GM12873 (cell line): ENCODE data around the gene YRDC.

Experiments
- TF ChIP-seq, protein P1 (sequence below): IDR thresholded peaks from 2 replicates; pipeline ENCODE4 v1.5.1; 2012; ENCODE audit warnings: low read depth, mild to moderate bottlenecking, moderate library complexity, low read length, control low read depth; ENCODE audit not compliant: insufficient read depth; ENCODE audit errors: missing control alignments

The YRDC gene

GRCh38 chr1:37821481-37821880, 13.5 kb upstream of the YRDC start:
- TF ChIP-seq, protein P1, sequence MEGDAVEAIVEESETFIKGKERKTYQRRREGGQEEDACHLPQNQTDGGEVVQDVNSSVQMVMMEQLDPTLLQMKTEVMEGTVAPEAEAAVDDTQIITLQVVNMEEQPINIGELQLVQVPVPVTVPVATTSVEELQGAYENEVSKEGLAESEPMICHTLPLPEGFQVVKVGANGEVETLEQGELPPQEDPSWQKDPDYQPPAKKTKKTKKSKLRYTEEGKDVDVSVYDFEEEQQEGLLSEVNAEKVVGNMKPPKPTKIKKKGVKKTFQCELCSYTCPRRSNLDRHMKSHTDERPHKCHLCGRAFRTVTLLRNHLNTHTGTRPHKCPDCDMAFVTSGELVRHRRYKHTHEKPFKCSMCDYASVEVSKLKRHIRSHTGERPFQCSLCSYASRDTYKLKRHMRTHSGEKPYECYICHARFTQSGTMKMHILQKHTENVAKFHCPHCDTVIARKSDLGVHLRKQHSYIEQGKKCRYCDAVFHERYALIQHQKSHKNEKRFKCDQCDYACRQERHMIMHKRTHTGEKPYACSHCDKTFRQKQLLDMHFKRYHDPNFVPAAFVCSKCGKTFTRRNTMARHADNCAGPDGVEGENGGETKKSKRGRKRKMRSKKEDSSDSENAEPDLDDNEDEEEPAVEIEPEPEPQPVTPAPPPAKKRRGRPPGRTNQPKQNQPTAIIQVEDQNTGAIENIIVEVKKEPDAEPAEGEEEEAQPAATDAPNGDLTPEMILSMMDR: no peak

DNA sequence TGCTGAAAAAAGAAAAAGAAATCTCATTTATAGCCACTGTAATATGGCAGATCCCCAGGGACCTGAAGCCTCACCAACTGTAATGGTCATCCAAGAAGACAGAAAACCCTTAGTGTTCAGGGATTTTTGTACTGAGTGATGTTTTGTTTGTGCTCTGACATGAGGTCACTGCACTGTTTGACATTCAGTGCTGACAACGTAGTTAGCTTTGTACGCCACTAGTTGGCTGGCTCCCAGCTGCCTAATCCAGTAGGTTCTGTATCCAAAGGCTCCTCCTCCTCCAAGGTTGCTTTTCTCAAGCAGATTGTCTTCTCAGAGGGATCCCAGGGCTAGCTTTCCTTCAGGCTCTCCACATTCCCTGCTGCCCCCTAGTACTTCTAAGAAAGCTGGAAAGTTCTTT, 9.5 kb upstream of the YRDC start:
- TF ChIP-seq, protein P1: peak; percentile 23

DNA sequence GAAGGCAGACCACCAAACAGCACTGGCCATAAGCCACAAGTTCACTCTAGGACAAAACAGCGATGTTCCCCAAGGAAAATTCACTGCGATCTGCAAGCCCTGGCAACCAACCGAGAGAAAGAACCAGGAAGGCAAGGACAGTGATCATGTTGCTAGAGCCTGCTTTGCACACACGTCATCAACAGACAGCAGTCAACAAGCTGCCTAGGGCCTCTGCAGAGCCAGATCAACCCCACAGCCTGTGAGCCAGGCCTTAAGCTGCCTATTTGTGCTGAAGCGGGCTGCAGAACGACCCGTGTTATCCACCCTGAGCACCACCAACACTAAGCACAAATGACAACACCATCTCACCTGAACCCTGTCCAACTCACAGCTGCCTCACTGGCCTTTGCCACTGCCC, 6.2 kb upstream of the YRDC start:
- TF ChIP-seq, protein P1: no peak

GRCh38 chr1:37813529-37814145, 5.6 kb upstream of the YRDC start:
- TF ChIP-seq, protein P1: no peak

GRCh38 chr1:37811027-37811655, 3.1 kb upstream of the YRDC start:
- TF ChIP-seq, protein P1: peak; percentile 97

DNA sequence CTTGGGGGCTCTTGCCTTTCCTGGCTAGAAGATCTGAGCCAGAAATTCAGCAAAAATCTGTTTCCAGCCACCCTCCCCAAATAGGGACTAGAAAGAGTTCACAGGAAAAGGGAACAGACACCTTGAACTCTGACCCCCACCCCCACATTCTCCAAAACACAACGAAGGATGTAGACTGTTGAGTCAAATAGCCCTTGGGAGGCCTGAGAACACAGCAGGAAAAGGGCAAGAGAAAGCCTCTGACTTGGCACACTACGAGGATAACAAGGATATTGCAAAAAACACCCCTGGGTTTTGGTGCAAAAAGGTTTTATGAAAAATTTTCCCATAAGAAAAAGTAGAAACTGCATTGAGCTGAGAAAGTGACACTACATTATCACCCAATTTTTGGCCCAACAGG, 1.9 kb upstream of the YRDC start:
- TF ChIP-seq, protein P1: no peak

- TF ChIP-seq, protein P1: no peak
Measured at GRCh38 chr1:37808369-37809319, 636 bp upstream of the YRDC start.
